Gastroesophageal sphincter (tissue), 3 donors: ENCODE data around the gene PRRG3.

Experiments
- EP300 ChIP-seq: sonication (generic); formaldehyde crosslinking; IDR thresholded peaks from one replicate; pipeline ENCODE4 v1.6.1; 2017; ENCODE audit warnings: antibody characterized with exemption, mild to moderate bottlenecking
- POLR2A ChIP-seq, 2 donors: fragments of 450-650 bp; IDR thresholded peaks; one replicate each; pipeline ENCODE4 v1.6.1; 2017; ENCODE audit warnings: antibody characterized with exemption in 2 of 2, mild to moderate bottlenecking in 2 of 2, moderate library complexity in 1 of 2
- POLR2AphosphoS5 ChIP-seq: sonication (generic); formaldehyde crosslinking; IDR thresholded peaks from one replicate; pipeline ENCODE4 v1.6.1; 2017; ENCODE audit warnings: antibody characterized with exemption
- TF ChIP-seq, protein P1 (sequence below), 4 experiments: fragments of 200-600 bp in 2 of 4; fragments of 450-650 bp in 2 of 4; sonication (generic) in 1 of 4; IDR thresholded peaks; one replicate each; pipeline ENCODE4 v1.5.1; 2017 to 2019; ENCODE audit warnings: antibody characterized with exemption in 4 of 4, mild to moderate bottlenecking in 2 of 4, moderate library complexity in 2 of 4

DNA sequence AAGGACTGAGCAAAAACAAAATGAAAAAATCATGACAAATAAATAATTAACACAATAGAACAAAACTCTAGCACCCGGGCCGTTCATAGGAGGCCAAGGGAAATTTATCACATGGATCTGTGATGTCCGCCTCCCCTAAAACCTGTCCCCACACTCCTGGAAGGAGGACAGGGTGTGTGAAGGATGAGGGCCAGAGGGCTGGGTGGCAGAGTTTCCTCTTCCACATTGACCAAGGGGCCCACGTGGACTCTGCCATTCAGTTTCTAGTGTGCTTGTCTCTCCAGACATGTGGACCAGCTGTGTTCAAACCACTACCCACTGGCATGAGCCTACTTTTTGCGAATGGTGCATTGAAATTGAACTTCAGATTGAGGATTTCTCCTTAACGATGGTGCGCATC, 6.3 kb downstream of the PRRG3 start:
- TF ChIP-seq, protein P1, sequence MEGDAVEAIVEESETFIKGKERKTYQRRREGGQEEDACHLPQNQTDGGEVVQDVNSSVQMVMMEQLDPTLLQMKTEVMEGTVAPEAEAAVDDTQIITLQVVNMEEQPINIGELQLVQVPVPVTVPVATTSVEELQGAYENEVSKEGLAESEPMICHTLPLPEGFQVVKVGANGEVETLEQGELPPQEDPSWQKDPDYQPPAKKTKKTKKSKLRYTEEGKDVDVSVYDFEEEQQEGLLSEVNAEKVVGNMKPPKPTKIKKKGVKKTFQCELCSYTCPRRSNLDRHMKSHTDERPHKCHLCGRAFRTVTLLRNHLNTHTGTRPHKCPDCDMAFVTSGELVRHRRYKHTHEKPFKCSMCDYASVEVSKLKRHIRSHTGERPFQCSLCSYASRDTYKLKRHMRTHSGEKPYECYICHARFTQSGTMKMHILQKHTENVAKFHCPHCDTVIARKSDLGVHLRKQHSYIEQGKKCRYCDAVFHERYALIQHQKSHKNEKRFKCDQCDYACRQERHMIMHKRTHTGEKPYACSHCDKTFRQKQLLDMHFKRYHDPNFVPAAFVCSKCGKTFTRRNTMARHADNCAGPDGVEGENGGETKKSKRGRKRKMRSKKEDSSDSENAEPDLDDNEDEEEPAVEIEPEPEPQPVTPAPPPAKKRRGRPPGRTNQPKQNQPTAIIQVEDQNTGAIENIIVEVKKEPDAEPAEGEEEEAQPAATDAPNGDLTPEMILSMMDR (IDR thresholded peaks at IDR 0.05): no peak
- TF ChIP-seq POLR2AphosphoS5: no peak
- TF ChIP-seq POLR2A (IDR thresholded peaks at IDR 0.05): no peak
- TF ChIP-seq EP300: no peak
